Measurements from ENCODE around the gene PIEZO2.

GRCh38 chr18:10950876-10951630, 198.3 kb downstream of the PIEZO2 start:
- TF ChIP-seq CTCF (IDR thresholded peaks at IDR 0.05; ENCODE audit: low read length) (no peak), EZH2 (IDR thresholded peaks at IDR 0.05; ENCODE audit: borderline replicate concordance, low read length) (no peak)

All from OCI-LY1 (cell line).